ENCODE measurements around the gene FNIP1.
"Not testable (repeated sequence)": the region's sequence is repeated elsewhere in the genome, so short reads cannot be mapped to it uniquely, and the experiment has no call there.

DNA sequence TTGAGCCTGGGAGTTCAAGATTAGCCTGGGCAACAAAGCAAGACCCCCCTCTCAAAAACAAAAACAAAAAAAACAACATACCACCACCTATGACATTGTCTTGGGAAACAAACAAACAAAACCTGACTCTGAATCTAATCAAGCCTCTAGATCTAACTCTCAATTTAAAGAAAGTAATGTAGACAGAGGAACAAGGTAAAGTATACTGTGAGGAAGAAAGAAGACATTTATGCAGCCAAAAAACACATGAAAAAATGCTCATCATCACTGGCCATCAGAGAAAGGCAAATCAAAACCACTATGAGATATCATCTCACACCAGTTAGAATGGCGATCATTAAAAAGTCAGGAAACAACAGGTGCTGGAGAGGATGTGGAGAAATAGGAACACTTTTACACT is 18.7 kb downstream of the FNIP1 start:
- TF ChIP-seq EP300 (IDR thresholded peaks at IDR 0.05; ENCODE audit: low read depth); CTCF (IDR thresholded peaks at IDR 0.05): not testable (repeated sequence)

Measured in transverse colon (tissue), 3 donors.